Naive thymus-derived CD4-positive, alpha-beta T cell (primary cell): ENCODE measurements around the gene ZFP69B. TPM values are rescaled to one million over a fixed set of nuclear protein-coding genes. Genes with fewer than 3 reads are reported as not detected.

Experiments used
- ATAC-seq: fragments of 150-1000 bp; cut with Tn5 transposase; 2 replicates; pipeline ENCODE4 v1.10.0; 2021; ENCODE audit warnings: mild to moderate bottlenecking, moderate library complexity
- CTCF ChIA-PET: fragments of 350-600 bp; sonication (Branson Sonifier 250); formaldehyde crosslinking; loops from one replicate; lab custom pipeline; 2021; ENCODE audit warnings: antibody characterized with exemption; lab: Charles Lee
- POLR2A ChIA-PET: fragments of 350-600 bp; sonication (Branson Sonifier 250); formaldehyde crosslinking; loops from one replicate; lab custom pipeline; 2021; ENCODE audit warnings: antibody characterized with exemption, inconsistent platforms; lab: Charles Lee
- DNase-seq, 9 donors: peaks; one replicate each; pipeline versions ENCODE4 v3.0.0 to v3.0.0-alpha.2; 2020 to 2022; ENCODE audit warnings: mixed read lengths in 1 of 9
- H3K27ac ChIP-seq: one replicate; pipeline ENCODE4 v1.7.0; 2013; ENCODE audit warnings: mild to moderate bottlenecking, low read depth, low read length, moderate library complexity
- H3K27me3 ChIP-seq, 2 donors: one replicate each; pipeline ENCODE4 v1.7.0; 2013; ENCODE audit warnings: low read length in 2 of 2, mild to moderate bottlenecking in 2 of 2, moderate library complexity in 2 of 2; ENCODE audit not compliant: control insufficient read depth in 2 of 2, insufficient read depth in 2 of 2
- H3K36me3 ChIP-seq, 3 experiments: 1 replicate in 2 of 3; 2 replicates in 1 of 3; pipeline ENCODE4 v1.7.0; 2013; ENCODE audit warnings: low read length in 3 of 3, mild to moderate bottlenecking in 3 of 3, moderate library complexity in 1 of 3; ENCODE audit not compliant: insufficient read depth in 3 of 3, control insufficient read depth in 2 of 3
- H3K4me1 ChIP-seq, 2 donors: one replicate each; pipeline ENCODE4 v1.7.0; 2013; ENCODE audit warnings: low read length in 2 of 2, mild to moderate bottlenecking in 2 of 2, moderate library complexity in 1 of 2; ENCODE audit not compliant: control insufficient read depth in 2 of 2, insufficient read depth in 2 of 2
- H3K4me3 ChIP-seq: 2 replicates; pipeline ENCODE4 v1.7.0; 2013; ENCODE audit warnings: mild to moderate bottlenecking, low read length
- H3K9me3 ChIP-seq, 3 experiments: 1 replicate in 2 of 3; 2 replicates in 1 of 3; pipeline ENCODE4 v1.7.0; 2013; ENCODE audit warnings: low read length in 3 of 3; ENCODE audit not compliant: control insufficient read depth in 2 of 3
- H3K27ac Mint-ChIP-seq, 9 donors: one replicate each; pipeline ENCODE4 v1.8.0; 2020 to 2022; ENCODE audit warnings: mixed read lengths in 9 of 9, mild to moderate bottlenecking in 8 of 9, moderate library complexity in 5 of 9, inconsistent platforms in 2 of 9
- H3K27me3 Mint-ChIP-seq, 5 donors: one replicate each; pipeline ENCODE4 v1.8.0; 2021 to 2022; ENCODE audit warnings: mixed read lengths in 5 of 5, mild to moderate bottlenecking in 1 of 5
- H3K36me3 Mint-ChIP-seq, 5 donors: one replicate each; pipeline ENCODE4 v1.8.0; 2020 to 2022; ENCODE audit warnings: mixed read lengths in 5 of 5, mild to moderate bottlenecking in 3 of 5, inconsistent platforms in 1 of 5
- H3K4me1 Mint-ChIP-seq, 7 donors: one replicate each; pipeline ENCODE4 v1.8.0; 2020 to 2022; ENCODE audit warnings: mixed read lengths in 7 of 7, mild to moderate bottlenecking in 3 of 7, inconsistent platforms in 1 of 7
- H3K4me3 Mint-ChIP-seq, 10 donors: one replicate each; pipeline ENCODE4 v1.8.0; 2020 to 2022; ENCODE audit warnings: mild to moderate bottlenecking in 10 of 10, mixed read lengths in 10 of 10, moderate library complexity in 6 of 10, inconsistent platforms in 2 of 10
- H3K9me3 Mint-ChIP-seq, 11 donors: one replicate each; pipeline ENCODE4 v1.8.0; 2020 to 2022; ENCODE audit warnings: mixed read lengths in 11 of 11, mild to moderate bottlenecking in 4 of 11, inconsistent platforms in 1 of 11, moderate library complexity in 1 of 11
- intact Hi-C, 2 donors: fragments of 100-400 bp; cut with micrococcal nuclease; formaldehyde crosslinking; loops; one replicate each; pipeline ENCODE4 v1.15.1; 2023
- polyA plus RNA-seq, 2 donors: library from polyadenylated mRNA; unstranded; fragments of 300-500 nt; fragmentation: Illumina TruSeq; gene quantifications; one replicate each; pipeline ENCODE4 v1.2.3, GENCODE V29; 2021
- total RNA-seq, 6 experiments: library from RNA in 5 of 6; stranded (reverse) in 5 of 6; gene quantifications; 1 replicate in 5 of 6; 2 replicates in 1 of 6; pipeline ENCODE4 v1.2.3 and lab custom pipeline; 2021 to 2026

The ZFP69B gene
- total and polyA plus RNA-seq, 7 experiments from 2014 or later: 2.2 to 8.3 (median 3.6) TPM

- intact Hi-C loops: loop anchor here (5.0 to 10.0 kb wide), 2 partner anchors 37 to 335 kb away; partner anchors contain the start of gene SMAP2 (in 1 of the 2)
- Histone ChIP-seq H3K9me3 (no peaks in the 10 kb centered on the region), H3K4me1 (peaks cover 14 to 15% of the 10 kb centered on the region in 2 donors), H3K36me3 (peaks cover 20 to 58% (median 33%) of the 10 kb centered on the region in 3 experiments), H3K27me3 (no peaks in the 10 kb centered on the region), H3K27ac (no peak overlapping the region), H3K4me3 (no peak overlapping the region)
- ChIA-PET CTCF (interaction anchor here (3.0 kb wide), 1 partner anchor 71 kb away, joined by 18 read pairs; no protein-coding TSS in a partner anchor), POLR2A (no interaction called here)
- no peaks in the 10 kb centered on the region for H3K9me3 Mint-ChIP-seq
- H3K27ac Mint-ChIP-seq: peak overlapping the region in 5 of 9 donors; percentile 1 to 70 (median 37)
- H3K27me3 Mint-ChIP-seq: no peaks in the 10 kb centered on the region
- no peak for ATAC-seq
- DNase-seq: no peak
- H3K36me3 Mint-ChIP-seq: peaks cover 16 to 55% (median 30%) of the 10 kb centered on the region in 5 donors
- H3K4me1 Mint-ChIP-seq: peaks cover 24 to 81% (median 66%) of the 10 kb centered on the region in 7 donors
- no peak overlapping the region for H3K4me3 Mint-ChIP-seq
These were observed 40.8 kb upstream of the ZFP69B start for GRCh38 chr1:40409467-40409866.

- Mint-ChIP-seq H3K4me3 (no peak overlapping the region), H3K4me1 (peaks cover 22 to 71% (median 54%) of the 10 kb centered on the region in 7 donors), H3K27ac (peak overlapping the region in 2 of 9 donors; percentile 24 to 32), H3K9me3 (no peaks in the 10 kb centered on the region), H3K36me3 (peaks cover 22 to 72% (median 46%) of the 10 kb centered on the region in 5 donors), H3K27me3 (no peaks in the 10 kb centered on the region)
- Histone ChIP-seq H3K36me3 (peaks cover 37 to 76% (median 50%) of the 10 kb centered on the region in 3 experiments), H3K27me3 (no peaks in the 10 kb centered on the region), H3K4me3 (no peak overlapping the region), H3K4me1 (peaks cover 6 to 10% of the 10 kb centered on the region in 2 donors), H3K9me3 (no peaks in the 10 kb centered on the region), H3K27ac (no peak overlapping the region)
- POLR2A ChIA-PET: interaction anchor here (0.6 to 1.5 kb wide), 5 partner anchors 21 to 267 kb away, joined by 3 to 6 read pairs (median 3); partner anchors contain the start of gene SMAP2
- no peak for DNase-seq
- intact Hi-C loops: no loop called here
- no peak for ATAC-seq
- CTCF ChIA-PET: interaction anchor here (2.0 to 3.0 kb wide), 3 partner anchors 73 to 267 kb away, joined by 10 to 18 read pairs (median 10); no protein-coding TSS in a partner anchor
These were observed 39.0 kb upstream of the ZFP69B start for GRCh38 chr1:40411294-40411693.

- H3K27ac ChIP-seq: no peak overlapping the region
- no peaks in the 10 kb centered on the region for H3K9me3 ChIP-seq
- DNase-seq (no peak), ATAC-seq (no peak)
- peaks cover 6 to 10% of the 10 kb centered on the region in 2 donors for H3K4me1 ChIP-seq
- H3K36me3 Mint-ChIP-seq: peaks cover 24 to 72% (median 52%) of the 10 kb centered on the region in 5 donors
- ChIA-PET CTCF (interaction anchor here (2.0 to 3.0 kb wide), 3 partner anchors 73 to 268 kb away, joined by 10 to 18 read pairs (median 10); no protein-coding TSS in a partner anchor), POLR2A (interaction anchor here (0.6 to 1.5 kb wide), 5 partner anchors 21 to 268 kb away, joined by 3 to 6 read pairs (median 3); partner anchors contain the start of gene SMAP2)
- H3K27ac Mint-ChIP-seq: peak overlapping the region in 5 of 9 donors; percentile 12 to 92 (median 34)
- H3K27me3 ChIP-seq: no peaks in the 10 kb centered on the region
- no peaks in the 10 kb centered on the region for H3K27me3 Mint-ChIP-seq
- H3K9me3 Mint-ChIP-seq: no peaks in the 10 kb centered on the region
- H3K4me3 ChIP-seq: no peak overlapping the region
- intact Hi-C loops: no loop called here
- H3K36me3 ChIP-seq: peaks cover 42 to 78% (median 54%) of the 10 kb centered on the region in 3 experiments
- H3K4me1 Mint-ChIP-seq: peaks cover 22 to 65% (median 49%) of the 10 kb centered on the region in 7 donors
- no peak overlapping the region for H3K4me3 Mint-ChIP-seq
These were observed 38.4 kb upstream of the ZFP69B start for GRCh38 chr1:40411843-40412242.

GRCh38 chr1:40413527-40414252, 36.6 kb upstream of the ZFP69B start:
- H3K27ac Mint-ChIP-seq: peak overlapping the region; percentile 31 to 92 (median 76)
- no peaks in the 10 kb centered on the region for H3K27me3 Mint-ChIP-seq
- H3K9me3 ChIP-seq: no peaks in the 10 kb centered on the region
- intact Hi-C loops: no loop called here
- peaks cover 36 to 81% (median 64%) of the 10 kb centered on the region in 5 donors for H3K36me3 Mint-ChIP-seq
- no peaks in the 10 kb centered on the region for H3K27me3 ChIP-seq
- no peaks in the 10 kb centered on the region for H3K9me3 Mint-ChIP-seq
- peaks cover 6 to 10% of the 10 kb centered on the region in 2 donors for H3K4me1 ChIP-seq
- ChIA-PET CTCF (no interaction called here), POLR2A (no interaction called here)
- ATAC-seq: peak; percentile 57
- DNase-seq: no peak
- no peak overlapping the region for H3K4me3 ChIP-seq
- peak overlapping the region; percentile 25 for H3K27ac ChIP-seq
- peak overlapping the region in 4 of 10 donors; percentile 4 to 40 (median 16) for H3K4me3 Mint-ChIP-seq
- peaks cover 56 to 89% (median 67%) of the 10 kb centered on the region in 3 experiments for H3K36me3 ChIP-seq
- H3K4me1 Mint-ChIP-seq: peaks cover 22 to 60% (median 42%) of the 10 kb centered on the region in 7 donors

- Histone ChIP-seq H3K27ac (peak overlapping the region; percentile 25), H3K9me3 (no peaks in the 10 kb centered on the region), H3K4me3 (no peak overlapping the region), H3K4me1 (peaks cover 6 to 10% of the 10 kb centered on the region in 2 donors), H3K36me3 (peaks cover 55 to 87% (median 65%) of the 10 kb centered on the region in 3 experiments), H3K27me3 (no peaks in the 10 kb centered on the region)
- Mint-ChIP-seq H3K9me3 (no peaks in the 10 kb centered on the region), H3K27ac (peak overlapping the region; percentile 31 to 92 (median 76)), H3K4me1 (peaks cover 21 to 58% (median 42%) of the 10 kb centered on the region in 7 donors), H3K36me3 (peaks cover 35 to 80% (median 65%) of the 10 kb centered on the region in 5 donors), H3K4me3 (peak overlapping the region in 3 of 10 donors; percentile 11 to 38 (median 22)), H3K27me3 (no peaks in the 10 kb centered on the region)
- POLR2A ChIA-PET: no interaction called here
- CTCF ChIA-PET: no interaction called here
- DNase-seq (no peak), ATAC-seq (peak; percentile 79)
- intact Hi-C loops: no loop called here
These were observed 35.9 kb upstream of the ZFP69B start for GRCh38 chr1:40414331-40414730.

GRCh38 chr1:40416709-40417108, 33.6 kb upstream of the ZFP69B start:
- Mint-ChIP-seq H3K36me3 (peaks cover 36 to 85% (median 74%) of the 10 kb centered on the region in 5 donors), H3K4me3 (no peak overlapping the region), H3K27ac (peak overlapping the region in 2 of 9 donors; percentile 15 to 67), H3K9me3 (peaks cover 0 to 1% (median 0%) of the 10 kb centered on the region in 11 donors), H3K27me3 (no peaks in the 10 kb centered on the region), H3K4me1 (peaks cover 17 to 53% (median 38%) of the 10 kb centered on the region in 7 donors)
- Histone ChIP-seq H3K4me1 (peaks cover 6 to 10% of the 10 kb centered on the region in 2 donors), H3K36me3 (peaks cover 53 to 87% (median 66%) of the 10 kb centered on the region in 3 experiments), H3K27ac (no peak overlapping the region), H3K4me3 (no peak overlapping the region), H3K9me3 (no peaks in the 10 kb centered on the region), H3K27me3 (no peaks in the 10 kb centered on the region)
- intact Hi-C loops: no loop called here
- CTCF ChIA-PET: interaction anchor here (0.6 to 1.7 kb wide), 4 partner anchors 12 to 273 kb away, joined by 3 to 5 read pairs (median 3); no protein-coding TSS in a partner anchor
- POLR2A ChIA-PET: interaction anchor here (1.1 to 1.2 kb wide), 2 partner anchors 9 to 19 kb away, joined by 3 to 4 read pairs; no protein-coding TSS in a partner anchor
- ATAC-seq (no peak), DNase-seq (no peak)
